Glomerular visceral epithelial cell (primary cell): ENCODE results near the gene CD300C.
"Not testable (repeated sequence)": the region's sequence is repeated elsewhere in the genome, so short reads cannot be mapped to it uniquely, and the experiment has no call there.

Experiments used
- DNase-seq: peaks from one replicate; pipeline ENCODE4 v3.0.0-alpha.2; 2016; ENCODE audit errors: extremely low spot score

The CD300C gene

GRCh38 chr17:74531231-74531761 is 14.6 kb downstream of the CD300C start, which contains the start of gene CD300LB:
CD300LB (minus strand) TSS chr17:74531475; CDS start chr17:74531350, 125 bp downstream.
- no peak for DNase-seq

GRCh38 chr17:74530831-74531150 is 15.1 kb downstream of the CD300C start:
- no peak for DNase-seq

- DNase-seq, result no peak
Observed at GRCh38 chr17:74529243-74529642, 16.7 kb downstream of the CD300C start.

- DNase-seq, result no peak
Observed at GRCh38 chr17:74528491-74529199, 17.3 kb downstream of the CD300C start.

GRCh38 chr17:74527756-74528155 is 18.2 kb downstream of the CD300C start:
- DNase-seq, result no peak

- DNase-seq, result no peak
Observed at GRCh38 chr17:74527081-74527480, 18.8 kb downstream of the CD300C start.

GRCh38 chr17:74526681-74527080 is 19.2 kb downstream of the CD300C start:
- no peak for DNase-seq

GRCh38 chr17:74525781-74526288 is 20.1 kb downstream of the CD300C start:
- DNase-seq, result no peak

GRCh38 chr17:74525465-74525725 is 20.5 kb downstream of the CD300C start:
- DNase-seq, result no peak

GRCh38 chr17:74524653-74525464 is 21.1 kb downstream of the CD300C start:
- DNase-seq, result no peak

GRCh38 chr17:74523308-74523707 is 22.6 kb downstream of the CD300C start:
- no peak for DNase-seq

GRCh38 chr17:74522381-74523105 is 23.4 kb downstream of the CD300C start:
- no peak for DNase-seq

- DNase-seq, result no peak
Observed at GRCh38 chr17:74521701-74522201, 24.2 kb downstream of the CD300C start.

- DNase-seq, result no peak
Observed at GRCh38 chr17:74520790-74521480, 25.0 kb downstream of the CD300C start.

GRCh38 chr17:74520016-74520434 is 25.9 kb downstream of the CD300C start:
- no peak for DNase-seq

GRCh38 chr17:74518413-74518981 is 27.4 kb downstream of the CD300C start:
- DNase-seq, result not testable (repeated sequence)

- DNase-seq, result no peak
Observed at GRCh38 chr17:74516561-74517328, 29.2 kb downstream of the CD300C start.

GRCh38 chr17:74515941-74516340 is 30.0 kb downstream of the CD300C start:
- DNase-seq, result no peak

- no peak for DNase-seq
Observed at GRCh38 chr17:74514632-74515334, 31.1 kb downstream of the CD300C start.
